Hepatocyte (in vitro differentiated cells): Measurements from ENCODE around the gene RIPK1.
"Not testable (repeated sequence)": the region's sequence is repeated elsewhere in the genome, so short reads cannot be mapped to it uniquely, and the experiment has no call there.

Source experiments
- CTCF ChIP-seq: fragments of 200-600 bp; sonication (generic); IDR thresholded peaks from 2 replicates; pipeline ENCODE4 v1.5.1; 2016; ENCODE audit warnings: antibody characterized with exemption, mild to moderate bottlenecking; ENCODE audit not compliant: poor library complexity
- EZH2 ChIP-seq: fragments of 200-600 bp; sonication (generic); IDR thresholded peaks from 2 replicates; pipeline ENCODE4 v1.6.1; 2016; ENCODE audit warnings: antibody characterized with exemption, mild to moderate bottlenecking, borderline replicate concordance

GRCh38 chr6:3078952-3079351 lies 10.7 kb downstream of the RIPK1 start:
- not testable (repeated sequence) for TF ChIP-seq EZH2, CTCF
